Measurements from ENCODE around the gene CBX7.

Gene CBX7

DNA sequence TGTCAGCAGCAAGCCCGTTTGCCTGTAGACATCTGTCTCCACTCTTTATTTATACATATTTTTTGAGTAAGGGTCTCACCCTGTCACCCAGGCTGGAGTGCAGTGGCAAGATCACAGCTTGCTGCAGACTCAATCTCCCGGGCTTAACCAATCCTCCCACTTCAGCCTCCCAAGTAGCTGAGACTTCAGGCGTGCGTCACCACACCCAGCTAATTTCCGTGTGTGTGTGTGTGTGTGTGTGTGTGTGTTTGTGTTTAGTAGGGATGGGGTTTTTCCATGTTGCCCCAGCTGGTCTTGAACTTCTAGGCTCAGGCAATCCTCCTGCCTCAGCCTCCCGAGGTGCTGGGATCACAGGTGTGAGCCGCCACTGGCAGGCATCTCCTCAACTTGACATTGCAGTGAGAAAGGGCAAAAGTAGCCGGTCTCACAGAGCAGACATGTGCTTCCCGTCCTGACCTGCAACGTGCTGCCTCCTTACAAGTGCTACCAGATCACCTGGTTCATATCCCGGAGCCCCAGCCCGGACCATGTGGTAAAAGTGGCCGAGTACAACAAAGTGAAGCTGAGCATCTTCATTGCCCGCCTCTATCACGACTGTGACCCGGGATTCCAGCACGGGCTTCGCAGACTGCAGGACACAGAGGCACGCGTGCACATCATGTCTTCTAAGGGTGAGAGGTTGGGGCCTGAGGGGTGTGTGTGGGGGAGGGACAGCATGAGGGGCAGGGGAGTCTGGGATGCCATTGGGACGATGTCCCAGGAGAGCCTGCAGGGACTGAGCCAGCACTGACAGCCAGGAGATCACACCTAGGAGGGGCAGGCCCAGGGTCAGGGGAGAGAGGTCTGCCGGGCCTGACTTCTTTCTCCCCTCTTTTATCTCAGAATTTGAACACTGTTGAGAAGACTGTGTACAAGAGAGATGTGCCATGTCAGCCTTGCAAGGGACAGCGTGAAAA lies 61.1 kb downstream of the CBX7 start:
- DNase-seq (ENCODE audit: low spot score) = no peak

DNA sequence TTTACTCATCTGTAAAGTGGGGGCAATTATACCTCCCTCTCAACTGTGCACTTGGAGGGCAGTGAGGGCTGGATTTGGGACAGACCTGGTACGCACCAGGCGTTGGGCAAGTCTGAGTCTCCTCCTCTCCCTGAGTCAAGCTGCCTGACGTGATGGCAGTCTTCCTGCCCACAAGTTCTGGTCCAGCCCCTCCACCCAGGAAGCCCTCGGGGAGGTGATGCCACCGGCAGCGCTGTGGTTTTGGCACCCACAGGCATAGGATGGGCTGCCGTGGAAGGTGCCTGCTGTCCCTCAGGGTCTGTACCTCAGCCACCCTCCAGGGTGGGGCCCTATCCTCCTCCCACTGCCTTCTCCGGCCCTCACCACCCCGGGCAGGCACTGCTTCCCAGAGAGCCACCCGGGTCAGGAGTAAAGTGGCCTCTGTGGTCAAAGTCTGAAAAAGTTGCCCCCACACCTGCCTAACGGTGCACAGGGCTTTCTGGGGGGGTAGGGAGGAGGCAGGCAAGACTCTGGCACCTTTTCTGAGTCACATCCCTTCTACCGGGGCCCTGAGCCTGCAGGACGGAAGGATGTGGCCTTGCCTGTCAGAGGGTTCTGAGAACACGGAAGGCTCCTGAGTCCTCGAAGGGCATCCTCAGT lies 61.9 kb downstream of the CBX7 start:
- DNase-seq (ENCODE audit: low spot score) = no peak

- peak; percentile 48 for DNase-seq (ENCODE audit: low spot score)
Measured at GRCh38 chr22:39089928-39090327, 62.6 kb downstream of the CBX7 start.

- DNase-seq (ENCODE audit: low spot score) = no peak
Measured at GRCh38 chr22:39088685-39089032, 63.8 kb downstream of the CBX7 start.

DNA sequence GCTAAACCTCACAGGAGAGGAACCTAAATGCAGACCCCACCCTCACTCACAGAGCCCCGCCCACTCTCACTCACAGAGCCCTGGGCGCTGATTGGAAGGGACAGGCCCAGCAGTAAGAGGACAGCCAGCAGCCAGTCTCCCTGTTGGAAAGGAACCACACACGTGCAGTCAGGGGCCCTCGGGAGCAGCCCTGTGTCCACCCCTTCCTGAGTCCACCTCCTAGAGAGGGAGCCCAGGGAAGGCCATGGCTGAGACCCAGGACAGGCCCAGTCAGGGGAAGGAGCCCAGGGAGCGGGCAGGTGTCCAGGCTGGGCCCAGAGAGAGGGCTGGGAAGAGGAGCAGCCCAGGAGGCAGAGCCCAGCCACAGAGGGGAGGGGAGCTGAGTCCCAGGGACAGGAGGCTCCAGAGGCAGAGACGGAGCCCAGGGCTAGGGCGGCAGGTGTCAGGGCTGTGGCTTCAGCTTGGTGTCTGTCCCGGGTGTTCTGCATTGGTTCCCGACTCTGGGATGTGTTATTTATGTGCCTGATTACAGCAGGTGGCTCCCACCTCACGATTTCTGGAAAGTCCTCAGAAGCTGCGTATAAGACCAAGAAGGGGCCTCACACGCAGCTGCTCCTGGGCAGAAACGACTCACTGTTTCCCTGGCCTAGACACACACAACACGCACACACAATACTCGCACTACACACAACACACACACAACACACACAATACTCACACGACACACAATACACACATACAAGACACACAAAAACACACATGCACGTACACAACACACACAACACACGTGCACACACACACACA lies 64.4 kb downstream of the CBX7 start:
- DNase-seq (ENCODE audit: low spot score) = no peak

DNA sequence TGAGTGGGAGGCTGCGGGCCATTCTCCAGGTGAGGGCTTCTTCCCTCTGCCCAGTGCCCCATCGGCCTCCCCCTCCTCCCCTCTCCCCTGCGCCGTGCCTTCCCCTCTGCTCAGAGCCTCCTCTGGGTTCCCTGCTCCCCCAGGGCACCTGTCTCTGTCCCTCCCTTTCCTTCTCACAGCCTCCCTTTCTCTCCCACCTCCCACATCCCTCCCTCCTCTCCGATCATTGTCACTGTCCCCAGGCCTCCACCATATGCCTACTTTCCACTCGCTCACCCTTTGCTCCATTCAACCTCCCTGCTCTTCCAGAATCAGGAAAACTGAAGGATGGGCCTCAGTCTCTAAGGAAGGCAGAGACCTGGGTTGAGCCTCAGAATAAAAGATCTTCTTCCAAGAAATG lies 65.4 kb downstream of the CBX7 start:
- DNase-seq (ENCODE audit: low spot score) = no peak

- DNase-seq (ENCODE audit: low spot score) = no peak
Measured at GRCh38 chr22:39084666-39085065, 67.8 kb downstream of the CBX7 start.

- no peak for DNase-seq (ENCODE audit: low spot score)
Measured at GRCh38 chr22:39083212-39084165, 69.0 kb downstream of the CBX7 start.

- no peak for DNase-seq (ENCODE audit: low spot score)
Measured at GRCh38 chr22:39081598-39081997, 70.9 kb downstream of the CBX7 start.

DNA sequence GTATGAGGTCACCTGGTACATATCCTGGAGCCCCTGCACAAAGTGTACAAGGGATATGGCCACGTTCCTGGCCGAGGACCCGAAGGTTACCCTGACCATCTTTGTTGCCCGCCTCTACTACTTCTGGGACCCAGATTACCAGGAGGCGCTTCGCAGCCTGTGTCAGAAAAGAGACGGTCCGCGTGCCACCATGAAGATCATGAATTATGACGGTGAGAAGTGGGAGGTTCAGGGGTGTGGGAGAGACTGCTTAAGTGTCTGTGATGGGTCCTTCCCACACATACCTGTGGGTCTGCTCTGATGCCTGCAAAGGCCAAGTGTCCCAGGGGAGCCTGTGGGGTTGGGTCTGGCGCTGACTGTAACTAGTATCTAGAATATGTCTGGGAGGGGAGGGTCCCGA lies 71.5 kb downstream of the CBX7 start:
- DNase-seq (ENCODE audit: low spot score) = no peak

All from AG20443 (cell line).